ENCODE data around the gene RNPC3.
A peak's percentile ranks its signal among the peaks of the same experiment; 100 is the strongest.

DNA sequence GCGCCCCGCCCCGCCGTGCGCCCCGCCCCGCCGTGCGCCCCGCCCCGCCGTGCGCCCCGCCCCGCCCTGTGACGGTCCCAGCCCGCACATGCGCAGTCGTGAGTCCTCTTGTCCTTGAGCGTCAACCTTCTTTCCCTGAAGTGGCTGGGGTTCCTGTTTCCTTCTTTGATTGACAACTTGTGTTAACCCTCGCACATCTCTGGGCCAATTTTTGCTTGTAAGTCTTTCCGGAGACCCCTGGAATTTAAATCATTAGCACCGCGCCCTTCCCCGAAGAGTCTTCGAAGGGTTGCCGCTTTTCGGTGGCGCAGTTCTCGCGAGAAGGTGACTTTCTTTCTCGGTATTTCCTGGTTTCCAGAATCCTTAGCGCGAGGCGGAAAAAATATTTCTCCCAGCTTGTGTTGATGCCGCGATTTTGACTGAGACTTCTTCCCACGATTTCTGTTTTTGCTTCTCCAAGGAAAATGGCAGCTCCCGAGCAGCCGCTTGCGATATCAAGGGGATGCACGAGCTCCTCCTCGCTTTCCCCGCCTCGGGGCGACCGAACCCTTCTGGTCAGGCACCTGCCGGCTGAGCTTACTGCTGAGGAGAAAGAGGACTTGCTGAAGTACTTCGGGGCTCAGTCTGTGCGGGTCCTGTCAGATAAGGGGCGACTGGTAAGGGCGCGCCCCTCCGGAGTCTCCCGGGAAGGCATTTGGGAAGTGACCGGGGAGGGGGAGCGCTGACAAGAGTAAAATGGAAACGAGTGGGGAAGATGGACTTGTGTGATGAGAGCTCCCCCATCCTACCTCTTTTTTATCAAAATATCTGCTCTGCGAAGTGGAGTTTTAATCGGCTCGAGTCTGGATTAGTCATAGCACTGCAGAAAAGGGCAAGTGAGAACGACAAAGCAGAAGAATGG, at the start of gene RNPC3:
- TF ChIP-seq POLR2A (IDR thresholded peaks at IDR 0.05; ENCODE audit: low read depth, low read length), result 0 out of 2 replicates have a peak, but pooled peaks have one; percentile 63
- peak; percentile 63; the same call in 1 of the 2 replicates for TF ChIP-seq POLR2AphosphoS5 (IDR thresholded peaks at IDR 0.05; ENCODE audit: low read depth, low read length)
- TF ChIP-seq TAF1 (IDR thresholded peaks at IDR 0.05; ENCODE audit: low read depth, low read length), result peak; percentile 55

Data from GM12891 (cell line).